Calu3 (cell line): ENCODE results near the gene ASXL1. TPM values are rescaled to one million over a fixed set of nuclear protein-coding genes. Genes with fewer than 3 reads are reported as not detected.

Experiments
- BruUV-seq: library from RNA; stranded (reverse); fragments of 400-500 nt; replicated peaks from 2 replicates; lab custom pipeline; 2021; lab: Mats Ljungman, UMichigan
- CTCF ChIA-PET: fragments of 300-600 bp; sonication (Branson Sonifier 250); formaldehyde crosslinking; loops from one replicate; lab custom pipeline; 2022; ENCODE audit warnings: antibody characterized with exemption; lab: Charles Lee
- DNase-seq: peaks from one replicate; pipeline ENCODE4 v3.0.0; 2022
- H3K27ac Mint-ChIP-seq: one replicate; pipeline ENCODE4 v1.8.0; 2022; ENCODE audit warnings: mixed read lengths; ENCODE audit not compliant: unreplicated experiment
- H3K27me3 Mint-ChIP-seq: one replicate; pipeline ENCODE4 v1.8.0; 2022; ENCODE audit warnings: mixed read lengths; ENCODE audit not compliant: unreplicated experiment
- H3K36me3 Mint-ChIP-seq: one replicate; pipeline ENCODE4 v1.8.0; 2022; ENCODE audit warnings: mild to moderate bottlenecking, moderate library complexity, mixed read lengths; ENCODE audit not compliant: insufficient read depth, unreplicated experiment
- H3K4me1 Mint-ChIP-seq: one replicate; pipeline ENCODE4 v1.8.0; 2022; ENCODE audit warnings: mild to moderate bottlenecking, low read depth, mixed read lengths; ENCODE audit not compliant: unreplicated experiment
- H3K4me3 Mint-ChIP-seq: one replicate; pipeline ENCODE4 v1.8.0; 2022; ENCODE audit warnings: mild to moderate bottlenecking, low read depth, moderate library complexity, mixed read lengths; ENCODE audit not compliant: unreplicated experiment
- H3K9me3 Mint-ChIP-seq: one replicate; pipeline ENCODE4 v1.8.0; 2022; ENCODE audit warnings: low read depth, mixed read lengths; ENCODE audit not compliant: unreplicated experiment
- CTCF ChIP-seq: fragments of 200-600 bp; IDR thresholded peaks from one replicate; pipeline ENCODE4 v1.8.0; 2022; ENCODE audit warnings: antibody characterized with exemption; ENCODE audit not compliant: unreplicated experiment
- intact Hi-C: fragments of 100-400 bp; cut with micrococcal nuclease; formaldehyde crosslinking; loops from one replicate; pipeline ENCODE4 v1.10.0; 2022; ENCODE audit not compliant: unreplicated experiment
- total RNA-seq: library from RNA; stranded (reverse); gene quantifications from 2 replicates; pipeline ENCODE4 v1.2.3, GENCODE V29; 2022

ASXL1 gene
- total RNA-seq, 1 experiment from 2014 or later, result 120 TPM

GRCh38 chr20:32483351-32484224 lies 125.5 kb downstream of the ASXL1 start:
- intact Hi-C loops, result loop anchor here (10.0 kb wide), 1 partner anchor 149 kb away; no protein-coding TSS in a partner anchor
- peaks cover 47% of the 10 kb centered on the region for H3K36me3 Mint-ChIP-seq
- H3K9me3 Mint-ChIP-seq, result peaks cover 2% of the 10 kb centered on the region
- H3K27ac Mint-ChIP-seq, result peak overlapping the region; percentile 37
- peak; percentile 94 for DNase-seq
- BruUV-seq, result no TSS peak
- peaks cover 33% of the 10 kb centered on the region for H3K27me3 Mint-ChIP-seq
- no peak for TF ChIP-seq CTCF
- H3K4me1 Mint-ChIP-seq, result peaks cover 41% of the 10 kb centered on the region
- H3K4me3 Mint-ChIP-seq, result peak overlapping the region; percentile 89
- CTCF ChIA-PET, result interaction anchor here (0.6 to 1.6 kb wide), 8 partner anchors 8 to 370 kb away, joined by 3 to 9 read pairs (median 4); no protein-coding TSS in a partner anchor

- peaks cover 6% of the 10 kb centered on the region for H3K9me3 Mint-ChIP-seq
- BruUV-seq, result no TSS peak
- peaks cover 41% of the 10 kb centered on the region for H3K27me3 Mint-ChIP-seq
- H3K4me1 Mint-ChIP-seq, result peaks cover 35% of the 10 kb centered on the region
- intact Hi-C loops, result loop anchor here (10.0 kb wide), 1 partner anchor 150 kb away; no protein-coding TSS in a partner anchor
- H3K36me3 Mint-ChIP-seq, result peaks cover 47% of the 10 kb centered on the region
- no peak for TF ChIP-seq CTCF
- H3K27ac Mint-ChIP-seq, result peak overlapping the region; percentile 71
- CTCF ChIA-PET, result interaction anchor here (0.6 to 1.6 kb wide), 10 partner anchors 9 to 843 kb away, joined by 3 to 9 read pairs (median 3); no protein-coding TSS in a partner anchor
- H3K4me3 Mint-ChIP-seq, result peak overlapping the region; percentile 89
- peak; percentile 56 for DNase-seq
Observed at GRCh38 chr20:32484225-32484957, 126.3 kb downstream of the ASXL1 start.

- TF ChIP-seq CTCF, result peak; percentile 90
- intact Hi-C loops, result loop anchor here (10.0 kb wide), 1 partner anchor 150 kb away; no protein-coding TSS in a partner anchor
- H3K36me3 Mint-ChIP-seq, result peaks cover 42% of the 10 kb centered on the region
- H3K27ac Mint-ChIP-seq, result peak overlapping the region; percentile 71
- H3K9me3 Mint-ChIP-seq, result peaks cover 6% of the 10 kb centered on the region
- H3K4me3 Mint-ChIP-seq, result peak overlapping the region; percentile 89
- TSS peak; percentile 61 for BruUV-seq
- H3K4me1 Mint-ChIP-seq, result peaks cover 27% of the 10 kb centered on the region
- DNase-seq, result peak; percentile 82
- CTCF ChIA-PET, result interaction anchor here (0.5 to 1.6 kb wide), 8 partner anchors 10 to 328 kb away, joined by 3 to 10 read pairs (median 7); no protein-coding TSS in a partner anchor
- peaks cover 41% of the 10 kb centered on the region for H3K27me3 Mint-ChIP-seq
Observed at GRCh38 chr20:32484958-32485769, 127.0 kb downstream of the ASXL1 start.
